ENCODE results near the gene TBC1D5.
"Not testable (repeated sequence)": the region's sequence is repeated elsewhere in the genome, so short reads cannot be mapped to it uniquely, and the experiment has no call there.

Gene TBC1D5

DNA sequence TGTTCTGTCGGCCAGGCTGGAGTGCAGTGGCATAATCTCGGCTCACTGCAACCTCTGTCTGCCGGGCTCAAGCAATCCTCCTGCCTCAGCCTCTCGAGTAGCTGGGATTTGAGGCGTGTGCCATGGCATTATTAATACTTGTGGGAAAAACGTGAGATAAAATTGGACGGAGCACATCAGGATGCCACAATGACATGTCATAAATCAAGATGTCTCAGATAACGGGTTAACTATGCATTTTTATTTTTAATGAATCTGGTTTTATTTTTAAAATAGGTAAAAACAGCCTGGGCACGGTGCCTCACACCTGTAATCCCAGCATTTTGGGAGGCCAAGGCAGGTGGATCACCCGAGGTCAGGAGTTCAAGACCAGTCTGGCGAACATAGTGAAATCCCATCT, 212.8 kb downstream of the TBC1D5 start:
- no peak for DNase-seq

DNA sequence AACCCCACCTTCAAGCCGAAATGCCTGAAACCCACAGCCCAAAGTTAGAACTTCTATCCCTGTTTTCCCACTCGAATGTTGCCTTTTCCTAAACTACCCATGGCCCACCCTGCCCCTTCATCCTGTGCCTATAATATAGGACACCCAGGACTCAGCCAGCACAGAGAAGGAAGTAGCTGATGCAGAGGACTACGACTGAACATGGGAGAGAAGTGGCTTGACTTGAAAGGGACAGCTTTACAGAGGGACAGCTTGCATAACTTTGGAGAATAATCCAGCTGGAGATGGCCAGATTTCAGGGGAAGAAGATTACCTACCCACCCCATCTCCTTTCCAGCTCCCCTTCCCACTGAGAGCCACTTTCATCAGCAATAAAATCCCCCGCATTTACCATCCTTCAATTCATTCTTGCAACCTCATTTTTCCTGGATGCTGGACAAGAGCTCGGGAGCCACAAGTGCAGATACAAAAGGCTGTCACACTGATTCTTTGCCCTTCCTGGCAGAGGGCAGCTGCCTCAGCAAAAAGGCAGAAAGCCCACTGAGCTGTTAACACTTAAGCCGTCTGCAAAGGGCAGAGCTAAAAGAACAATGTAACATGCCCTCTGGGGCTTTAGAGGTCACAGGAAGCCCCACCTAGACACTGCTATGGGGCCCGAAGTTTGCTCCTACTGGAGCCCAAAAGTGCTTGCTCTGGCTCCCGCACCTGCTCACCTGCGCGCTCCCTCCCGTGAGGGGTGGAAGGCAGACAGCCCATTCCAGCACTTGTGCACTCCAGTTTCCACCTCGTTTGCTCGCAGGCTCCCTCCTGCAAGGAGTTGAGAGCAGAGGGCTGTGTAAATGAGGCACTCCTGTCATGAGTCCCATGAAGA, 224.0 kb downstream of the TBC1D5 start:
- DNase-seq, result no peak

GRCh38 chr3:17515445-17516234, 226.8 kb downstream of the TBC1D5 start:
- DNase-seq, result no peak

DNA sequence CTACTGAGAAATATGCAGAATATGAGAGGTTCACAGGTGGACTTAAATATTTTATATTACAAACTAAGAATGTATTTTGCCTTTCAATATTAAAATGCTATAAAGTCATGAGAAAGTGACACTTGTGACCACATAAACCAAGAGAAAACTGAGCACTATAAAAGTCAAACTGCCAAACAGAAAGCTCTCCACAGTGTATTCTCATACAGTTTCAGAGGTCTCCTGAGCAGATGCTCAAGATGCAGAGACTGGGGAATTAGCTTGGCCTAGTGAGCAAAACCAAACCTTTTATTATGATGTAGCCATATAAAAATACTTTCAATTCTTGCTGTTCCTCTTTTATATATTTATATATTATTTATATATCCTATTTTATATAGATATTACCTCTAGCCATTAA, 227.8 kb downstream of the TBC1D5 start:
- DNase-seq, result no peak

DNA sequence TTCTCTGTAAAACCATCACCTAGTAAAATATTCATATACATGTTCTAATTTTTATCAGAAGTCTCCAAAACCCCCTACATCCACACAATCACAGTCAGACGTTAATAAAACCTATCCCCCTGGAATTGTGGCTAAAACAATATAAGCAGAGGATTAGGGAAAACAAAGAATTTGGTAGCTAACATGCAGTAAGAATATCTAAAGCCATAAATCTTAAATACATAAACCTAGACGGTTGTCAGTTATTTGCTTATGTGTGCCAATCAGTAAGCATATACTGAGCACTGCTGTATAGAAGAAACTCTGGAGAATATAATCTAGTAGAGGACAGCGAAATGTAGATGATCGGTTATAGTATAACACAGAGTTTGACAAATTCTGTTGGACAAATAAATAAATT, 232.2 kb downstream of the TBC1D5 start:
- DNase-seq, result no peak

- DNase-seq, result no peak
Observed at GRCh38 chr3:17508180-17508752, 234.2 kb downstream of the TBC1D5 start.

- DNase-seq, result no peak
Observed at GRCh38 chr3:17507480-17507879, 235.0 kb downstream of the TBC1D5 start.

- no peak for DNase-seq
Observed at GRCh38 chr3:17505856-17506255, 236.6 kb downstream of the TBC1D5 start.

DNA sequence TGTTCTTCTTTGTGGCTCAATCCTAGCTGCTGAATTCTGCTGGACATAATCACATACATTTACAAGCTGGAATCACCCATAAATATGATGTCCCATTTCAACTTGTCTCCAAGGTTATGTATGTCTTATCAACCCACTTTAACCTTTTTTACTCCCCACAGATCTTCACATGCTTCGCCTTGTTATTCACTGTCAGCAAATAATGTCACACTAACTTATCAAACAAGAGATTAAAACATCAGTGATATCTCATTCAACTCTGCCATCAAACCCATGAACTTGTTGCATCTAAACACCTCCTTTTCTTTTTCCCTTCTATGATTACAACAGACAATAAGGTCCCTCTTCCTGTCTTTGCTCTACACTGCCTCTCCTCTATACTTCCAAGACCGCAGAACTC, 240.7 kb downstream of the TBC1D5 start:
- no peak for DNase-seq

- no peak for DNase-seq
Observed at GRCh38 chr3:17500618-17501017, 241.8 kb downstream of the TBC1D5 start.

DNA sequence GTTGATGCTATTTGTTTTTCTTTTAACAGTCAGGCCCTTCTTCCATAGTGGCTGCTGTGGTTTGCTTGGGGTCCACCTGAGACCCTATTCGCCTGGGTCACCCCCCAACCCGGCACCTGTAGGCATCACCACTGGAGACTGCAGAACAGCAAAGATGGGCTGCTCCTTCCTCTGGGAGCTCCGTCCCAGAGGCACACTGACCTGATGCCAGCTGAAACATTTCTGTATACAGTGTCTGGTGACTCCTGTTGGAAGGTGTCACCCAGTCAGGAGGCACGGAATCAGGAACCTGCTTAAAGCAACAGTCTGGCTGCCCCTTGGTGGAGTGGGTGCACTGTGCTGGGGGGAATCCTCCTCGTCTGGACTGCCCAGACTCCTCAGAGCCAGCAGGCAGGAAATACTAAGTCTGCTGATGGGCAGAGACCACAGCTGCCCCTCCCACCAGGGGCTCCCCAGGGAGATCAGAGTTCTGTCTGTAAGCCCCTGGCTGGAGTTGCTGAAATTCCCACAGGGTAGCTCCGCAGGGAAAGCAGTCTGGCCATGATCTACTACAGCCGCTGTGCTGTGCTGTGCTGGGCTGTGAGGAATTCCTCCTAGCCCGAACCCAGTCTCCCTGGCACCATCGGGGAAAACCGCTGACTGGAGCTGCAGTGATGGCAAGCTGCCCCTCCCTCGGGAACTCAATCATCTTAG, 248.2 kb downstream of the TBC1D5 start:
- no peak for DNase-seq

DNA sequence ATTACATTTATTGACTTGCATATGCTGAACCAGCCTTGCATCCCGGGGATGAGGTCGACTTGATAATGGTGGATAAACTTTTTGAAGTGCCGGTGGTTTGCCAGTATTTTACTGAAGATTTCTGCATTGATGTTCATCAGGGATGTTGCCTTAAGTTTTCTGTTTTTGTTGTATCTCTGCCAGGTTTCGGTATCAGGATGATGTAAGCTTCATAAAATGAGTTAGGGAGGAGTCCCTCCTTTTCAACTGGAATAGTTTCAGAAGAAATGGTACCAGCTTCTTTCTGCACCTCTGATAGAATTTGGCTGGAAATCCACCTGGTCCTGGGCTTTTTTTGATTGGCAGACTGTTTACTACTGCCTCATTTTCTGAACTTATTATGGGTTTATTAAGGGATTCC, 250.8 kb downstream of the TBC1D5 start:
- DNase-seq, result no peak

- not testable (repeated sequence) for DNase-seq
Observed at GRCh38 chr3:17491190-17491589, 251.2 kb downstream of the TBC1D5 start.

GRCh38 chr3:17489139-17489538, 253.3 kb downstream of the TBC1D5 start:
- DNase-seq, result no peak

GRCh38 chr3:17481116-17481515, 261.3 kb downstream of the TBC1D5 start:
- no peak for DNase-seq

DNA sequence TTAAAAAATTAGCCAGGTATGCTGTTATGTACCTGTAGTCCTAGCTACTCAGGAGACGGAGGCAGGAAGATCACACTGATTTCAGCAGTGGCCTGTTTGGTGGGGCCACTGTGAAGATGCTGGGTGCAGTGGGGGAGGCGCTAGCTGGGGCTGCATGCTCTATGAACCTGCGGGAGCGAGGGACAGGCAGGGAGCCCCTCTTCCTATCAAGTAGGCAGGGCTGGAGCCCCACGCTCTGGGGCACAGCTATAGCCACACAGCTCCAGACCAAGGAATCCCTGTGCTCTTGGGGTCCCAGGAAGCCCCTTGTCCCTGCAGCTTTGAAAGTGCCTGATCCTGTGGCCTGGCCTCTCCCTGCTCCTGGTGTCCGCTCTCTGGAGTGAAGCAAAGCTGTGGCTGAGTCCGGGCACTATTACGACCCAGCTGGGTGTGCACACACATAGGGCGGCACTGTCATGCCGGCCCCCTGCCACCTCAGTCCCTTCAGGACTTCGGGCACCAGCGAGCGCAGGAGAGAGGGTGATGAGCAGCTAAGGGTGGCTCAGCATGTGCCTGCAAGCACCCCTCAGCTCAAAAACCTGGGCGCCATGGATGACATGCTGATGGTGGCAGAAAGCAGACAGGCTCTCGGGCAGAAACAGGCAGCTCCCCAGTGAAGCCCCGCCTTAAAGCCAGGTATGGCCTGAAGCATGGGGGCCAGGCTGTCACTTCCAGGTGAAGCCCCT, 262.6 kb downstream of the TBC1D5 start:
- DNase-seq, result no peak

DNA sequence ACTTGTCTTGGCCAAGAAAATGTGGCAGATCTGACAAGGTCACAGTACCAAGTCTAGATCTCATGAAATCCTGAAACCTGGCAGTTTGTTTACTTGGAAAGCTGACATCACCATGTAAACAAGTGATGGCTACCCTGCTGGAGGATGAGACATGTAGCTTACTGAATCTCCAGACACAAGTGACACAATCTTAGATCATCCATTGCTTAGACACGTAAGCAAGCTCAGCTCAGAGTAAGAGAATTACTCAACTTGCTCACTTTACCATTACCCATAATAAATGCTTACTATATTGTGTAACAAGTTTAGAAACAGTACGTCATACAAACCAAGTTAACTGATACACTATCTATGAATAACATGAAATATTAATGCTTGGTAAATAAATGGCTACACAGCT, 263.8 kb downstream of the TBC1D5 start:
- DNase-seq, result no peak

- no peak for DNase-seq
Observed at GRCh38 chr3:17473761-17474160, 268.7 kb downstream of the TBC1D5 start.

- no peak for DNase-seq
Observed at GRCh38 chr3:17469954-17470353, 272.5 kb downstream of the TBC1D5 start.

DNA sequence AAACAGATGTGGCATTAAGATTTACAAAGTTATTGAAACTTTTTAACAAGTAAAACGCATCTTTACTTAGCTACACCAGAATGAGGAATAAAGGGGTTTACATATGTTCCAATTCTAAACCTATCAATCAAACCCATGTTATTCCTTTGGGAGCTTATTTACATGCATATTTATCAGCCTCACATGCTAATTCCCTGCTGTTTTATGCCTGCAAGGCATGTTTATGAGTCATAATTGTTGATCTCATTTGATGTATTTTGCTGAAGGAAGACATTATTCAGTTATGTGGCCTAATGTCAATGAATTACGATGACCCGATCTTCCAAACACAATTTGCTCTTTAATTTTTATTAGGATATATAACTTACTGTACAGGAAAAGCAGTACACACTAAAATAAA, 272.9 kb downstream of the TBC1D5 start:
- DNase-seq, result no peak

DNA sequence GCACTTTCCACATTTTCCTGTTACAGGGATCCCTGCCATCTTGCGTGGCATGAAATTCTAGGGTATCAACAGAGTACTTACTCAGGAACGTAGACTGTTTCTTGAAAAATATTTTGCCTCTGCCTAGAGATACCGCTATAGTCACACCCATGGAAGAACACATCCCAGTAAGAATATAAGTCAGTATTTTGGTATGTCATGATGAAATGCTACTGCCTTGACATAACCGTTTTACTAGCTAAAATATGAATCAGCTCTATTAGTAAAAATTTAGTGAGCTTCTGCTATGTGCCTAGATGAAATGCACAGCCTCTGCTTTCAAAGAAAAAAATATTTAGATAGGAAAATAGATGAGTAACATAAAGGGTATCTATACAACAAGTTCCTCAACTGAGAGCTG, 276.4 kb downstream of the TBC1D5 start:
- no peak for DNase-seq

DNA sequence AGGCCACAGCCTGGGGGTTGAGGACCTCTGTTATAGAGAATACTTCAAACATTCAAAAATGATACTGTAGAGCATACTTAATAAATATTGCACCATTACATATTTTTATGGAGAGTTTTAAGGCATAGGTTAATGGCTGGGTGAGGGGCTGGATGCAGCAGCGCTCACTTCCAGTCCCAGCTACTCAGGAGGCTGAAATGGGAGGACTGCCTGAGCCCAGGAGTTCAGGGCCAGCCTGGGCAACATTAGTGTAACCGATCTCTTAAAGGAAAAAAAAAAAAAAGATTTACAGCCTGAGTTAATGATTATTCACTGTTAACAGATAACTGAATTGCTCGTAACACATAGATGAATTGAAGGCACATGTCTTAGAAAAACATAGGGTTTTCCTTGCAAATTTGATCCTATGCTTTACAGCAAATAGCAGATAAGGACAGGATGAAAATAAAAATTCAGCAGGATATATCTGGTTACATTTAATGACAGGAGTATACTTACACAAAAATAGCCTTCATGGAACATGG, 282.9 kb downstream of the TBC1D5 start:
- DNase-seq, result no peak
